ENCODE data around the gene THSD4. TPM values are rescaled to one million over a fixed set of nuclear protein-coding genes. Genes with fewer than 3 reads are reported as not detected.

THSD4 gene
- total and polyA plus RNA-seq, 9 of the 15 experiments (the other 6 are each of a cell fraction or from before 2014, with no cell fraction given): 0.04 TPM; not detected in 5

GRCh38 chr15:71515375-71516186, 400.3 kb downstream of the THSD4 start:
- H3K9me3 ChIP-seq (replicated peaks; ENCODE audit: control insufficient read depth, insufficient read depth, low read depth, low read length): no peaks in the 10 kb centered on the region
- WGBS (ENCODE audit: insufficient coverage, low coverage, missing lambda C conversion rate): 0% methylated on average over 10 of the region's 10 CpGs
- FAIRE-seq (no peak), ATAC-seq (no peak), DNase-seq (ENCODE audit: extremely low read depth in 1 of 4, low spot score in 3 of 4) (no peak)
- H4K20me1 ChIP-seq (replicated peaks; ENCODE audit: control insufficient read depth, insufficient read depth, low read length): no peaks in the 10 kb centered on the region
- no peak overlapping the region for H2AFZ ChIP-seq (ENCODE audit: low read depth, low read length)
- H3K9ac ChIP-seq (ENCODE audit: insufficient read depth in 1 of 2, low read depth in 2 of 2, low read length in 2 of 2): no peak overlapping the region
- intact Hi-C loops (cut with micrococcal nuclease) (no loop called here), in situ Hi-C loops (cut with MboI) (no loop called here)
- H3K36me3 ChIP-seq (ENCODE audit: control insufficient read depth, insufficient read depth, low read length): no peaks in the 10 kb centered on the region
- no peak overlapping the region for H3K27ac ChIP-seq (ENCODE audit: extremely low read depth, low read depth, low read length)
- H3K27me3 ChIP-seq (ENCODE audit: control insufficient read depth in 2 of 2, insufficient read depth in 2 of 2, low read length in 2 of 2): no peaks in the 10 kb centered on the region
- no peak for TF ChIP-seq DACH1 (IDR thresholded peaks at IDR 0.05; ENCODE audit: partially characterized antibody)
- no peaks in the 10 kb centered on the region for H3K4me1 ChIP-seq (replicated peaks in 1 of 2; ENCODE audit: control insufficient read depth in 2 of 2, insufficient read depth in 2 of 2, low read length in 2 of 2)
- H3K9me1 ChIP-seq (ENCODE audit: control insufficient read depth, insufficient read depth, low read length): no peaks in the 10 kb centered on the region
- ChIA-PET CTCF (ENCODE audit: low intra/inter-chr PET ratio) (no interaction called here), POLR2A (no interaction called here)
- no TSS peak for BruUV-seq (replicated peaks)
- H3K4me3 ChIP-seq: no peak overlapping the region
- H3K79me2 ChIP-seq (ENCODE audit: control insufficient read depth, insufficient read depth, low read length): no peaks in the 10 kb centered on the region
- H3K4me2 ChIP-seq (ENCODE audit: insufficient read depth, low read length): no peak overlapping the region

- no peaks in the 10 kb centered on the region for H3K9me1 ChIP-seq (ENCODE audit: control insufficient read depth, insufficient read depth, low read length)
- CTCF ChIA-PET (ENCODE audit: low intra/inter-chr PET ratio): no interaction called here
- TF ChIP-seq HNRNPK (IDR thresholded peaks at IDR 0.05; ENCODE audit: low read depth, low read length, poor library complexity, severe bottlenecking): no peak
- peak; percentile 38; the same call in 1 of the 2 replicates for TF ChIP-seq MAFF (IDR thresholded peaks at IDR 0.05; ENCODE audit: low read length)
- TF ChIP-seq ZNF316 (IDR thresholded peaks at IDR 0.05): peak; percentile 26; the same call in 1 of the 2 replicates
- TF ChIP-seq UBTF (IDR thresholded peaks at IDR 0.05; ENCODE audit: borderline replicate concordance in 1 of 2, low read depth in 2 of 2, low read length in 2 of 2): no peak
- 0 out of 2 replicates have a peak, but pooled peaks have one; percentile 25 for TF ChIP-seq MAFK (IDR thresholded peaks at IDR 0.05; ENCODE audit: low read length)
- no peak for TF ChIP-seq HOXB6 (CRISPR knock-in tag; IDR thresholded peaks at IDR 0.05; ENCODE audit: borderline replicate concordance)
- TF ChIP-seq ZNF780A (CRISPR knock-in tag; IDR thresholded peaks at IDR 0.05): no peak
- no peak for TF ChIP-seq MLLT1 (IDR thresholded peaks at IDR 0.05)
- no peak for TF ChIP-seq LARP7 (IDR thresholded peaks at IDR 0.05)
- TF ChIP-seq ZNF830 (CRISPR knock-in tag; IDR thresholded peaks at IDR 0.05): no peak
- TF ChIP-seq TBL1XR1 (IDR thresholded peaks at IDR 0.05; ENCODE audit: low read length in 2 of 2): no peak
- H3K36me3 ChIP-seq (ENCODE audit: control insufficient read depth, insufficient read depth, low read length): no peaks in the 10 kb centered on the region
- H3K4me3 ChIP-seq: no peak overlapping the region
- H3K4me1 ChIP-seq (replicated peaks in 1 of 2; ENCODE audit: control insufficient read depth in 2 of 2, insufficient read depth in 2 of 2, low read length in 2 of 2): no peaks in the 10 kb centered on the region
- no peak for ATAC-seq
- no peak overlapping the region for H3K9ac ChIP-seq (ENCODE audit: insufficient read depth in 1 of 2, low read depth in 2 of 2, low read length in 2 of 2)
- no peak for FAIRE-seq
- no peaks in the 10 kb centered on the region for H3K9me3 ChIP-seq (replicated peaks; ENCODE audit: control insufficient read depth, insufficient read depth, low read depth, low read length)
- H3K27ac ChIP-seq (ENCODE audit: extremely low read depth, low read depth, low read length): no peak overlapping the region
- in situ Hi-C loops (cut with MboI) (no loop called here), intact Hi-C loops (cut with micrococcal nuclease) (no loop called here)
- H2AFZ ChIP-seq (ENCODE audit: low read depth, low read length): no peak overlapping the region
- POLR2A ChIA-PET: no interaction called here
- no TSS peak for BruUV-seq (replicated peaks)
- H4K20me1 ChIP-seq (replicated peaks; ENCODE audit: control insufficient read depth, insufficient read depth, low read length): no peaks in the 10 kb centered on the region
- no peaks in the 10 kb centered on the region for H3K27me3 ChIP-seq (ENCODE audit: control insufficient read depth in 2 of 2, insufficient read depth in 2 of 2, low read length in 2 of 2)
- no peaks in the 10 kb centered on the region for H3K79me2 ChIP-seq (ENCODE audit: control insufficient read depth, insufficient read depth, low read length)
- no peak for DNase-seq (ENCODE audit: extremely low read depth in 1 of 4, low spot score in 3 of 4)
- no peak overlapping the region for H3K4me2 ChIP-seq (ENCODE audit: insufficient read depth, low read length)
Observed at GRCh38 chr15:71517751-71518150, 402.5 kb downstream of the THSD4 start.
